Fibroblast of pulmonary artery (primary cell): ENCODE data around the gene C12orf42.

Source experiments
- DNase-seq: peaks from one replicate; pipeline ENCODE4 v3.0.0-alpha.2; 2010; ENCODE audit warnings: low read depth
- H3K4me3 ChIP-seq: replicated peaks from 2 replicates; pipeline ENCODE4 v1.5.1; 2011; ENCODE audit warnings: low read depth, mild to moderate bottlenecking, control low read depth, low read length, moderate library complexity
- TF ChIP-seq, protein P1 (sequence below): IDR thresholded peaks from 2 replicates; pipeline ENCODE4 v1.5.1; 2011; ENCODE audit warnings: mild to moderate bottlenecking, control low read depth, low read length, inconsistent platforms; ENCODE audit errors: missing control alignments

The C12orf42 gene

DNA sequence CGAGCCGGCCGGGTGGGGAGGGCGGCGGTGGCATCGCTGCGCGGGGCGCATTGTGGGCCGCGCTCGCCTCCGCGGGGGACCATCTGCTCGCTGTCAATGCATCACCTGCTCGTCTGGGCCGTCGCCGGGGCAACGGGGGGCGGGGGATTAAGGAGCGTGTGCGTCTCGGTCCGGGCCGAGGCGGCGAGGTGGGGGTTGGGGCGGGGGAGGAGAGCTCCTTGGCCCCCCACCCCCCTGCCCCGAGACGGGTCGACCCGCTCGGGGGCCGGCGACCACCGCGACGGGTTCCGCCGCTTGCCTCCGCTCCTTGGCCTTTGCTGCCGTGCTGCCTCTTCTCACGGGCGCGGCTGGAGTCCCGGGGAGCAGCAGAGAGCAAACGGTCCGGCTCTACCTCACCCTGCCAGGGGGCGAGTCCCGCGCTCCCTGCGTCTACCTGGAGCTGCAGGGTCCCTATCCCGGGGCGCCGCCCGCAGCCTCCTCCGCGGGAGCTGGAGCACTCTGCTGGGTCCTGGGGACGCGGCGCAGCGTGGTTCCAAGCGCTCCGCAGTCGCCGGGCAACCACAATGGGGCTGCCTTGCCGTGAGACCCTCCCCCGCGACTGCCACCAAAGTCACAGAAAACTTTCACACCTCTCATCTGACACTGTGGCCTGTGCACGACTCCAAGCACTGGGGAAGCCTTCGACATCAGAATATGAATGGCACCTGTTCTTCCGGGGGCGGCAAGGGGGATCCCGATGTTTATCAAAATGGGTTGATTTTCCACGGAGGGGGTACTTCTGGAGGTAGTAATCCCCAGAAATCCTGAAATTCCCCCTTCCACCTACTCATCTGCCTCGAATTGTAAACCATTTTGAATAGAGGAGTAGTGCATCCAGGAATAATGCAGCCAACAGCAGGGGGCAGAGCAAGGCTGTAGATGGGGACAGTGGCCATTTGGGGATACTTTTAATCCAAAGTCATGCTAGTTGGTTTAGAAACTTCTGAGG, at the start of gene C12orf42:
Gene C12orf42, minus strand, starts transcription at position 500 of the 988 bp plus-strand sequence. CDS start 17,542 bp downstream, outside the sequence.
- peak; percentile 4 for DNase-seq
- no peak within 1 kb of the TSS for H3K4me3 ChIP-seq
- TF ChIP-seq, protein P1, sequence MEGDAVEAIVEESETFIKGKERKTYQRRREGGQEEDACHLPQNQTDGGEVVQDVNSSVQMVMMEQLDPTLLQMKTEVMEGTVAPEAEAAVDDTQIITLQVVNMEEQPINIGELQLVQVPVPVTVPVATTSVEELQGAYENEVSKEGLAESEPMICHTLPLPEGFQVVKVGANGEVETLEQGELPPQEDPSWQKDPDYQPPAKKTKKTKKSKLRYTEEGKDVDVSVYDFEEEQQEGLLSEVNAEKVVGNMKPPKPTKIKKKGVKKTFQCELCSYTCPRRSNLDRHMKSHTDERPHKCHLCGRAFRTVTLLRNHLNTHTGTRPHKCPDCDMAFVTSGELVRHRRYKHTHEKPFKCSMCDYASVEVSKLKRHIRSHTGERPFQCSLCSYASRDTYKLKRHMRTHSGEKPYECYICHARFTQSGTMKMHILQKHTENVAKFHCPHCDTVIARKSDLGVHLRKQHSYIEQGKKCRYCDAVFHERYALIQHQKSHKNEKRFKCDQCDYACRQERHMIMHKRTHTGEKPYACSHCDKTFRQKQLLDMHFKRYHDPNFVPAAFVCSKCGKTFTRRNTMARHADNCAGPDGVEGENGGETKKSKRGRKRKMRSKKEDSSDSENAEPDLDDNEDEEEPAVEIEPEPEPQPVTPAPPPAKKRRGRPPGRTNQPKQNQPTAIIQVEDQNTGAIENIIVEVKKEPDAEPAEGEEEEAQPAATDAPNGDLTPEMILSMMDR = peak; percentile 34

DNA sequence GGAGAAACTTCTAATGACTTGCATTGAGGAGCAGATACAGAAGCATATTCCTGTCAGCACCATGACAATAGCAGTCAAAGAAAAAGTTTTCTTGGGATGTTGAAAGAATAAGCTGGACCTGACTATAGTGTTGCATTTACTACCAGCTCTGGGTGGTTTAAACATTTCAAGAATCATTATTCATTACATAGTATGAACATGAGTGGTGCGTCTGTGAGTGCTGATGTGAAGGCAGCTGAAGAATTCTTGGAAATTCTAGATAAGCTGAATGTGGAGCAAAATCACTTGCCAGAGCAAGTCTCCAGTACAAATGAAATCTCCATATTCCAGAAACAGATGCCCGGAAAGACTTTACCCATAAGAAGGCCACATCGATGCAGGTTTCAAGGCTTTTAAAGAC, 46.3 kb upstream of the C12orf42 start:
- no peak for DNase-seq
- no peak overlapping the region for H3K4me3 ChIP-seq
- TF ChIP-seq, protein P1 = no peak

DNA sequence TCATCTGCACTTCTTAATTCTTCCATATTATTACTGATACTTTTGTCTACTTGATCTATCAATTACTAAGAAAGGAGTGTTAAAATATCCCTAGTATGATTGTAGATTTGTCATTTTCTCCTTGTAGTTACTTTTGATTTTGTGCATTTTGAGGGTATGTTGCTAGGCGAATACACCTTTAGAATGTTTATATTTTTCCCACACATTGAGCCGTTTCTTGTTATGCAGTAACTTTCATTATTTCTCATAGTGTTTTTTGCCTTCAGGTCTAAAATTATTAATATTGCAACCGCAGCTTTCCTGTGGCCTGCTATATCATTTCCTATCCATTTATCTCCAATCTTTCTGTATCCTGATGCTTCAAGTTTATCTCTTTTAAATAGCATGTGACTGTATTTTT, 44.6 kb upstream of the C12orf42 start:
- DNase-seq = no peak
- no peak overlapping the region for H3K4me3 ChIP-seq
- TF ChIP-seq, protein P1 = no peak

DNA sequence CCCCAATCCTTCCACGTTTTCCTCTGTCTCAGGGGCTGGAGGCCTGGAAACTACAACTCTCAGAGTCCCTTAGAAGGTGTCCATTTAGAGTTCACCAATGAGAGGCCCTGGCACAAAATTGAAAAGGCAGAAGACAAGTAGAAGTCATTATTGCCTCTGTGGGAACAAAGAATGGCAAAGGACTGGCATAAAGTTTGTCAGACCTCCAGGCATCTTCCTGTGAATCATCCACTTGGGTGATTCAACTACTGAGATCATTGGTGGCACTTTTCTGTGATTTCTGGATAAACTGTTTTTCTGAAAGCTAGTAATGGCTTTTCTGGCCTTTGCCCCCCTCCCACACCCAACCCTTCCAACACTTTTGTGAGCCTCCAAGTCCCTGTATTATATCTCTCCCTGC, 42.6 kb upstream of the C12orf42 start:
- no peak for DNase-seq
- no peak overlapping the region for H3K4me3 ChIP-seq
- TF ChIP-seq, protein P1 = no peak

DNA sequence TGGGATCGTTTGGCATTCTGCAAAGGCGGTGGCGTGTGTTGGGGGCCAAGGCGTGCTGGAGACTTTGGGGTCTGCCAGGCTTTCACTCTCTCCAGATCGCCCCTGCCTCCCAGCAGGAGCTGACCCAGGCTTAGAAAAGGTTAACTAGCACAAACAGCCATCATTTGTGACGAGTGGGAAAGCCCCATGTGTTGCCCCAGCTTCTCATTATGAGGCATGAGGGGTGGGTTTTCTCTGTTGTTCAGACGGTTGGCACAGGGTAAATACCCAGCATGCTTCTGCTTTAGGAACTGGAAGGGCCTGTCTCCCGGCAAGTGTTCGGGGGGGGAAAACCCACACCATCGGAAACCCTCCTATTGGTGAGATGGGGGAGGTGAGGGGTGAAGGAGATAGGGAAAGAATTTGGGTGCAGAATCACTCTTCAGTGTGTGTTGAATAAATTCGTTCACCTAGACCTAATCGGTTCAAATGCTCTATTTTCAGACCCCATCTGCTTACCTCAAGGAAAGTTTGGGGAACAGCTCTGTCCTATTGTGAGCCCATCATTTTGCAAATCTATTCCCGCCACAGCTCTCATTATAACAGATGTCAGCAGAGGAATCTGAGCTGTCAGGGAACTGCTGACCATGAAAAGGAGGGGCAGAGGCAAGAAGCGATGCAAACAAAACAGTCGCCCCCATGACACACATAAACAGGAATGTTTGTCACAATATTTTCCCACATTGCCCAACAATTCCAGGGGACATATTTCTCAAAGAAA, 34.7 kb upstream of the C12orf42 start:
- DNase-seq = no peak
- TF ChIP-seq, protein P1 = no peak
- H3K4me3 ChIP-seq = no peak overlapping the region

DNA sequence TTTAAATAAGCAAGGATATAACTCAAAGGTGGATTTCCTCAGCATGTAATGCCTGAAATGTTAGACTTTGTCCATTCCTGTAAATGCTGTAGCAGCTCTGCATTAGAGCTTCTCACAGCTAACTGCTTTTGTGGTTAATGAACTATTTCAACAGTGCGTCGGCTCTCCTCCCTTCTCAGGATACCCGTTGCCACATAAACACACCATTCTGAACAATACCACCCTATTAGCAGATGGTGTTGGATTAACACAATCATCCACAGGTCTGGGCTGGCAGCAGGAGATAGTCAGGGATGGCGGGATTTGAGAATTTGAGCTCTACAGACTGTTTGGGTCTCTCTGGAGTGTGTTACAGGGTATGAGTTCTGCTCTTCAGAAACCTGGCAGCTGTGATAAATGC, 33.5 kb upstream of the C12orf42 start:
- TF ChIP-seq, protein P1 = no peak
- DNase-seq = no peak
- no peak overlapping the region for H3K4me3 ChIP-seq
